ENCODE results near the gene NCKAP5L. TPM values are rescaled to one million over a fixed set of nuclear protein-coding genes. Genes with fewer than 3 reads are reported as not detected.
A peak's percentile ranks its signal among the peaks of the same experiment; 100 is the strongest.

NCKAP5L gene
- total RNA-seq, 2 donors from 2014 or later = 10.1 to 13.2 TPM

DNA sequence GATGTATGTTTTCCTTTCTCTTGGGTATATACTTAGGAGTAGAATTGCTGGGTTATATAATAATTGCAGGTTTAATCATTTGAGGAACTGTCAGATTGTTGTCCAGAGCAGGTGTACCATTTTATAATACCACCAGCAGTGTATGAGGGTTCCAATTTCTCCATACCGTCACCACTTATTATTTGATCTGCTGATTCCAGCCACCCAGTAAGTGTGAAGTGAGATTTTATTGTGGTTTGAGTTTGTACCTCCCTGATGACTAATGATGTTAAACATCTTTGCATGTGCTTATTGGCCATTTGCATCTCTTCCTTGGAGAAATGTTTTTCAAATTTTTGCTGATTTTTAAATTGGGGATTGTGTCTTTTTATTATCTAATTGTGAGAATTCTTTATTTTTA, 15.1 kb downstream of the NCKAP5L start:
- TF ChIP-seq POLR2A (IDR thresholded peaks at IDR 0.05) = no peak
- no peak for TF ChIP-seq CTCF (IDR thresholded peaks at IDR 0.05)
- DNase-seq (no peak), ATAC-seq (no peak)
- H3K4me1 ChIP-seq = no peaks in the 10 kb centered on the region
- no peak overlapping the region for H3K27ac ChIP-seq
- H3K9me3 ChIP-seq = no peaks in the 10 kb centered on the region
- 90 to 100% methylated on average over 1 of the region's 1 CpG for WGBS, 2 donors
- no peaks in the 10 kb centered on the region for H3K27me3 ChIP-seq
- no peak overlapping the region for H3K4me3 ChIP-seq
- H3K36me3 ChIP-seq (replicated peaks in 1 of 2; ENCODE audit: insufficient read depth in 1 of 2, low read depth in 2 of 2) = no peaks in the 10 kb centered on the region
- intact Hi-C loops (cut with DNase I) = no loop called here

GRCh38 chr12:49811961-49812401, 16.2 kb downstream of the NCKAP5L start:
- intact Hi-C loops (cut with DNase I) = no loop called here
- H3K36me3 ChIP-seq (replicated peaks in 1 of 2; ENCODE audit: insufficient read depth in 1 of 2, low read depth in 2 of 2) = no peaks in the 10 kb centered on the region
- no peak overlapping the region for H3K27ac ChIP-seq
- no peak overlapping the region for H3K4me3 ChIP-seq
- H3K27me3 ChIP-seq = no peaks in the 10 kb centered on the region
- TF ChIP-seq CTCF (IDR thresholded peaks at IDR 0.05) (no peak), POLR2A (IDR thresholded peaks at IDR 0.05) (no peak)
- ATAC-seq (no peak), DNase-seq (no peak)
- H3K9me3 ChIP-seq = no peaks in the 10 kb centered on the region
- WGBS, 2 donors = 75 to 86% methylated on average over 4 of the region's 4 CpGs
- no peaks in the 10 kb centered on the region for H3K4me1 ChIP-seq

DNA sequence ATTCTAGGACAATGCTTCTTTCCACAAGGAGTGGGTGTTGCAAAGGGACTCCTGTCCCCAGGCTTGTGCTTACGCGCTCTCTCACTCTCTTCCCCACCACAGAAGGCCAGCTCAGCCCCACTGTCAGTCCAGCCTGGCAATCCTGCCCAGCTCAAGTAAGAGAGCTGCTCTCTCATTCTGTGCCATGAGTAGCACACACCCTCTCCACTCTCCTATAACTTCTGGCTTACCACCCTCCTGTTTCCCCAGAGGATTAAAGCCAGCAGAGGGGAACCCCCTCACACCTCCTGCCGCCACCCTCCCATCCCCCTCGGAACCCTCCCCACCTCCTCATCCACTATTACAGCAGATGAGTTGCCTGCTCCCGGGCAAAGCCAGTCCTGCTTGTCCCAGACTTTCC, 17.1 kb downstream of the NCKAP5L start:
- Histone ChIP-seq H3K4me3 (no peak overlapping the region), H3K9me3 (no peaks in the 10 kb centered on the region), H3K27ac (no peak overlapping the region), H3K27me3 (no peaks in the 10 kb centered on the region), H3K36me3 (replicated peaks in 1 of 2; ENCODE audit: insufficient read depth in 1 of 2, low read depth in 2 of 2) (no peaks in the 10 kb centered on the region), H3K4me1 (no peaks in the 10 kb centered on the region)
- no peak for ATAC-seq
- intact Hi-C loops (cut with DNase I) = no loop called here
- no peak for DNase-seq
- WGBS, 2 donors = 81 to 91% methylated on average over 5 of the region's 5 CpGs
- no peak for TF ChIP-seq POLR2A (IDR thresholded peaks at IDR 0.05)
- TF ChIP-seq CTCF (IDR thresholded peaks at IDR 0.05) = no peak

DNA sequence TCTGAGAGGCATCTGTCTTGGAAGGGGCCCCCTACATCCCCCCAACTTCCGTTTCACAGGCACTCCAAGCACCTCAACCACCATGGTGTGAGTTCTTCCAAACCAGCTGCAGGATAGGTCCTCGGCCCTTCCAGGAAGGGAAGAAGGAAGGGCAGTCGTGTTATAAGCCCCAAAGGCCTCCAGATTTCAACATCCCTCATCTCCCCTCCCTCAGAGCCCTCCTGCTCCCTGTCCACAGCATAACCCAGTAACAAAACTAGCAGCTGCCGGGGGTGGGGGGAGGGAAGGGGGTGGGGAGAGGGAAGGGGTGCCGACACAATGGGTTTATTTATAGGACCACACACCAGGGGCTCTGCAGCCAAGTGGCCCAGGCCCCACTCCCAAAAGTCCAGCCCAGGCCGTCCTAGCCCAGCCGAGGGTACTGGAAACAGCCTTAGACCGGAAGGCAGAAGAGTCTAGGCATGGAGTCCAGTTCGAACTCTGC, 18.3 kb downstream of the NCKAP5L start:
- Histone ChIP-seq H3K4me3 (no peak overlapping the region), H3K27ac (no peak overlapping the region), H3K4me1 (no peaks in the 10 kb centered on the region), H3K36me3 (replicated peaks in 1 of 2; ENCODE audit: insufficient read depth in 1 of 2, low read depth in 2 of 2) (no peaks in the 10 kb centered on the region), H3K27me3 (no peaks in the 10 kb centered on the region), H3K9me3 (no peaks in the 10 kb centered on the region)
- 66 to 71% methylated on average over 9 of the region's 9 CpGs for whole genome bisulfite sequencing, 2 donors
- ATAC-seq (no peak), DNase-seq (no peak)
- TF ChIP-seq POLR2A (IDR thresholded peaks at IDR 0.05) (no peak), CTCF (IDR thresholded peaks at IDR 0.05) (no peak)
- intact Hi-C loops (cut with DNase I) = no loop called here

DNA sequence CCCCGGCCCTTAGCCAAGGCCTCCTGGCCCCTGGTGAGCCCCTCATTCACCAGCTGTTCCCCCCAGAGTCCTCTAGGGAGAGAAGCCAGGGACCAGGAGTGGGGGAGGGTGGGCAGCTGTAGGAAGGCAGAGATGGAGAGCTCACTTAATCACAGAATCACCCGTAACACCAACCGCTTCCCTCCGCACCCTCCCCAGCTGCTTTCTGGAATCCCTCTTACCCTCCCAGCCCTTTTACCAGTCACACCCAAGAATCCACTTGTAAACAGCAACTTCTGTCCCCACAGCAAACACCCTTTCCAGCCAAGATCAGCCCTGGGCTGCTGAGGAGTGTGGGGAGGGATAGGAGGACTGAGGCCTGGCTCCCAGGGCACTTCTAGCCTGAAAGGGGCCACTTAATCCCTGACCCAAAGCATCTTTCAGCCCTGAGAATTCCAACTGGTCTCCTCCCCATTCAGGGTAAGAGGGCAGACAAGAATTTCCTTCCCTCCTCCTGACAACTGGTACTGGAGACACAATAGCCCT, 18.8 kb downstream of the NCKAP5L start:
- TF ChIP-seq POLR2A (IDR thresholded peaks at IDR 0.05) (no peak), CTCF (IDR thresholded peaks at IDR 0.05) (no peak)
- Histone ChIP-seq H3K27me3 (no peaks in the 10 kb centered on the region), H3K9me3 (no peaks in the 10 kb centered on the region), H3K27ac (peak overlapping the region in 1 of 4 donors; percentile 20), H3K36me3 (replicated peaks in 1 of 2; ENCODE audit: insufficient read depth in 1 of 2, low read depth in 2 of 2) (no peaks in the 10 kb centered on the region), H3K4me1 (no peaks in the 10 kb centered on the region), H3K4me3 (no peak overlapping the region)
- intact Hi-C loops (cut with DNase I) = no loop called here
- ATAC-seq (peak; percentile 25), DNase-seq (no peak)
- 81 to 90% methylated on average over 4 of the region's 4 CpGs for WGBS, 2 donors

All from body of pancreas (tissue), 4 donors.